GM10266 (cell line): ENCODE results near the gene EFCAB6.

Experiments
- DNase-seq: peaks from one replicate; pipeline ENCODE4 v3.0.0; 2012; ENCODE audit errors: extremely low spot score
- CTCF ChIP-seq: IDR thresholded peaks from 2 replicates; pipeline ENCODE4 v1.5.1; 2012; ENCODE audit warnings: mild to moderate bottlenecking, low read depth; ENCODE audit not compliant: control insufficient read depth, insufficient read depth; ENCODE audit errors: missing control alignments

EFCAB6 gene

DNA sequence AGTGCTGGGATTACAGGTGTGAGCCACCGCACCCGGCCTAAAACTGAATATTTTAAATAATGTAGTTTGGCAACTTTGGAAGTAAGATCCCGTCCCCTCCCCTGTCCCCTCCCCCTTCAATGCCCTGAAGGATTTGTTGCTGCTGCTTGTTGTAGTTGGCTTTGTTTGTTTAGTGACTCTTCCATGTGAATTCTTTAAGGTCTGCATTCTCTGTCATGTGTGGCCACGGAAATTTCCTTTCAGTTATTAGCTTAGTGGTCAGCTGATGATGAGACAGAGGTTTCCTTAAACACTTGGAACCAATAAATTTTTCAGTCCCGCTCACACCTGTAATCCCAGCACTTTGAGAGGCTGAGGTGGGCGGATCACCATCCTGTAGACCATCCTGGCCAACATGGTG, 290.4 kb downstream of the EFCAB6 start:
- DNase-seq = no peak
- no peak for TF ChIP-seq CTCF

DNA sequence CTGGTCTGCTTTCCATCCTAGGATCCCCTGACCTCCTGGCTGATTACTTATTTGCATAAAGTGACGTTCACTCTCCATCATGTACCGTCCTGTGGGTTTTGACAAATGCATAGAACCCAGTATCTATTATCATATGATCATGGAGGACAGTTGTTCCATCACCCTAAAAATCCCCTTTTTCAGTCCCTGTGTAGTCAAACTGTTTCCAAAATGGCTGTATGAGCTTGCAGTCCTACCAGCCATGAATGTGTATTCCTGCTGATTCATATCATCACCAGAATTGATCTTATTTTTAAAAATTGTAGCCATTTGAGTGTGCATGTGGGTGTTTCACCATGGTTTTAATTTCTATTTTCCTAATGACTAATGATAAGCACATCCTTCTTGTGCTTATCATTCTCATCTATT, 291.5 kb downstream of the EFCAB6 start:
- no peak for TF ChIP-seq CTCF
- DNase-seq = peak; percentile 48

DNA sequence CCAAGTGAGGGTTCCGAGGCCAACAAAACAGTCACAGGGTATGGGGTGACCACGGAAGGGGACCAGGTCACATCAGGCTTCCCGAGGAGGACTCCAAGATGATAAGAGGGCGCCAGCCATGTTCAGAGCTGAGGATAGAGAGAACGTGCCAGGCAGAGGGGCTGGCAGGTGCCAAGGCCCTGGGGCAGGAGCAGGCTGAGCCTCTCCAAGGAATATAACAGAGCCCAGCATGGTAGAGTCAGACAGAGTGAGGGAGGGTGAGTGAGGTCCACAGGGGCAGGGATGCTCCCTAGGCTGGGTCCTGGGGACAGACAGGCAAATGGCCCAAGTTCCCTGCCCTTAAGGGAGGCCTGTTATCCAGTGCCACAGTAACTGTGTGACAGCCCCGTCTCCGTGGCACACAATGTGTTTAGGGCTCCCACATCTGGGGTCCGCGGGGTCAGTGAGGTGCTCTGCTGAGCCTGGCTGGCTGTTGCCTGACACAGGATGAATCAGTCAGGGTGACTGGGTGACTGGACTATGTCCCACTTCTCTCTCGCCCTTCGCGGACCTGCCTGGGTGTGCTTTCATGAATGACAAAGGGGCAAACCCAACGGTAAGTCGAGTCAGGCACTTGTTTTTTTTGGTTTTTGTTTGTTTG, 295.0 kb downstream of the EFCAB6 start:
- no peak for TF ChIP-seq CTCF
- DNase-seq = no peak

- TF ChIP-seq CTCF = no peak
- no peak for DNase-seq
Observed at GRCh38 chr22:43516386-43516785, 295.7 kb downstream of the EFCAB6 start.

GRCh38 chr22:43515902-43516301, 296.2 kb downstream of the EFCAB6 start:
- no peak for TF ChIP-seq CTCF
- DNase-seq = no peak

- no peak for TF ChIP-seq CTCF
- no peak for DNase-seq
Observed at GRCh38 chr22:43515411-43515810, 296.7 kb downstream of the EFCAB6 start.

DNA sequence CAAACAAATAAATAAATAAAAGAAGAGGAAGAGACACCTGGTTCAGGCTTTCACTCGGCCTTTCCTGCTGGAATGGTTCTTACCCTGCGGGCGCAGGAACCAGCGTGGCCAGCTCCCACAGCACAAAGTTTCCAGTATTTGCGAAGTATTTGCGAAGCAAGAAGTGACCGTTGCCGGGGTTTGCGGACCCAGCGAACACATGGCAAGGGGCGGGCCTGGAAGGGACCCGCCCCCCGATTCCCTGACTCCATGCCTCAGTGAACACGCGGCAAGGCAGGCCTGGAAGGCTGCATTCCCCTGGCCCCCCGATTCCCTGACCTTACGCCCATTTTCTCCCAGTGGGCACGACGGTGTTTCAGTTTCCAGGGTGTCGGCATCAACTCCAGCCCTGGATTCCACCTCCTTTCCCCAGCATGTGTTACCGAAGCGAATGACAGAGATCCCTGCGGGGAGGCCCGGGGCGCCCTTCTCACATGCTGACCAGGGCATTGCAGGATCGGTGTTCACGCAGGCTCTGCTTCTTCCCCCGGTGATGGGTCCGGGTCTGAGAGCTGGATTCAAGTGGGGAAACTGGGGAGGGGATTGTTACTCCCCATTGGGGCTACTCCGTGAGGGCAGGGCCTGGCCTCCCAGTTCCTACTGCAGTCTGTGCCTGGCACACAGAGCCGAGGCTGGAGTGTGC, 297.5 kb downstream of the EFCAB6 start:
- no peak for DNase-seq
- TF ChIP-seq CTCF = no peak
